IMR-90 (cell line): ENCODE data around the gene PPAN. TPM values are rescaled to one million over a fixed set of nuclear protein-coding genes. Genes with fewer than 3 reads are reported as not detected.
A peak's percentile ranks its signal among the peaks of the same experiment; 100 is the strongest.

Experiments used
- ATAC-seq: fragments of 200-7000 bp; cut with Tn5 transposase; 2 replicates; pipeline ENCODE4 v1.9.1; 2020; ENCODE audit warnings: low read depth, mild to moderate bottlenecking, moderate library complexity
- BruUV-seq: library from RNA; stranded (reverse); fragments of 400-500 nt; replicated peaks from 2 replicates; lab custom pipeline; 2021; lab: Mats Ljungman, UMichigan
- CTCF ChIA-PET: fragments of 300-600 bp; formaldehyde crosslinking; extraction: SDS; loops from one replicate; lab custom pipeline; 2021; ENCODE audit warnings: antibody characterized with exemption; lab: Yijun Ruan, JAX
- POLR2A ChIA-PET: fragments of 300-600 bp; sonication (Branson Sonifier 250); formaldehyde crosslinking; loops from one replicate; lab custom pipeline; 2022; ENCODE audit warnings: antibody characterized with exemption; ENCODE audit not compliant: unreplicated experiment; lab: Charles Lee
- DNase-seq: peaks from one replicate; pipeline ENCODE4 v3.0.0; 2013
- H2AFZ ChIP-seq: replicated peaks from 2 replicates; pipeline ENCODE3; 2013; ENCODE audit warnings: low read length, mild to moderate bottlenecking; ENCODE audit not compliant: poor library complexity
- H2AK5ac ChIP-seq: 2 replicates; pipeline ENCODE4 v1.6.1; 2013; ENCODE audit warnings: low read depth, low read length, inconsistent platforms
- H2AK9ac ChIP-seq: replicated peaks from 2 replicates; pipeline ENCODE3; 2013; ENCODE audit warnings: mild to moderate bottlenecking, low read depth, low read length, moderate library complexity; ENCODE audit not compliant: poor library complexity
- H2BK120ac ChIP-seq: 2 replicates; pipeline ENCODE4 v1.6.1; 2013; ENCODE audit warnings: low read depth, low read length, inconsistent platforms
- H2BK15ac ChIP-seq: 3 replicates; pipeline ENCODE4 v1.6.1; 2013; ENCODE audit warnings: low read depth, low read length, inconsistent platforms
- H2BK20ac ChIP-seq: 2 replicates; pipeline ENCODE4 v1.6.1; 2013; ENCODE audit warnings: low read depth, mild to moderate bottlenecking, inconsistent platforms, low read length, moderate library complexity
- H2BK5ac ChIP-seq: 2 replicates; pipeline ENCODE4 v1.6.1; 2013; ENCODE audit warnings: mild to moderate bottlenecking, low read depth, low read length, inconsistent platforms; ENCODE audit not compliant: poor library complexity, severe bottlenecking
- H3K14ac ChIP-seq: replicated peaks from 2 replicates; pipeline ENCODE4 v1.6.1; 2013; ENCODE audit warnings: low read depth, low read length, inconsistent platforms
- H3K18ac ChIP-seq: 2 replicates; pipeline ENCODE4 v1.6.1; 2013; ENCODE audit warnings: low read depth, low read length, control low read depth
- H3K23ac ChIP-seq: 2 replicates; pipeline ENCODE4 v1.6.1; 2013; ENCODE audit warnings: low read depth, low read length, inconsistent platforms
- H3K27ac ChIP-seq: 2 replicates; pipeline ENCODE4 v1.5.1; 2013; ENCODE audit warnings: mild to moderate bottlenecking, control low read depth, low read length; ENCODE audit not compliant: insufficient read depth
- H3K27me3 ChIP-seq: 2 replicates; pipeline ENCODE4 v1.6.1; 2013; ENCODE audit warnings: low read length; ENCODE audit not compliant: control insufficient read depth, insufficient read depth
- H3K36me3 ChIP-seq: 2 replicates; pipeline ENCODE4 v1.6.1; 2013; ENCODE audit warnings: low read length, mixed read lengths; ENCODE audit not compliant: control insufficient read depth, insufficient read depth
- H3K4ac ChIP-seq: 2 replicates; pipeline ENCODE4 v1.6.1; 2013; ENCODE audit warnings: low read depth, low read length, inconsistent platforms
- H3K4me1 ChIP-seq: 2 replicates; pipeline ENCODE4 v1.6.1; 2013; ENCODE audit warnings: low read length, mixed read lengths; ENCODE audit not compliant: control insufficient read depth, insufficient read depth
- H3K4me2 ChIP-seq: 2 replicates; pipeline ENCODE4 v1.6.1; 2013; ENCODE audit warnings: low read depth, mild to moderate bottlenecking, control low read depth, low read length, moderate library complexity
- H3K4me3 ChIP-seq: 2 replicates; pipeline ENCODE4 v1.5.1; 2013; ENCODE audit warnings: low read depth, mild to moderate bottlenecking, control low read depth, low read length, moderate library complexity; ENCODE audit not compliant: insufficient read depth
- H3K56ac ChIP-seq: 2 replicates; pipeline ENCODE4 v1.6.1; 2013; ENCODE audit warnings: low read length, inconsistent platforms; ENCODE audit not compliant: insufficient read depth; ENCODE audit errors: extremely low read depth
- H3K79me1 ChIP-seq, 2 experiments: 2 replicates each; pipeline ENCODE4 v1.6.1; 2013; ENCODE audit warnings: low read length in 2 of 2, inconsistent platforms in 1 of 2, low read depth in 1 of 2
- H3K9ac ChIP-seq: 2 replicates; pipeline ENCODE4 v1.6.1; 2013; ENCODE audit warnings: low read depth, low read length, control low read depth
- H3K9me1 ChIP-seq: 2 replicates; pipeline ENCODE4 v1.6.1; 2013; ENCODE audit warnings: low read length, inconsistent platforms; ENCODE audit not compliant: insufficient read depth
- H3K9me3 ChIP-seq: 2 replicates; pipeline ENCODE4 v1.6.1; 2013; ENCODE audit warnings: low read length; ENCODE audit not compliant: control insufficient read depth, insufficient read depth
- H4K20me1 ChIP-seq: 2 replicates; pipeline ENCODE4 v1.6.1; 2013; ENCODE audit warnings: low read length, inconsistent platforms; ENCODE audit not compliant: insufficient read depth
- H4K5ac ChIP-seq: 2 replicates; pipeline ENCODE4 v1.6.1; 2013; ENCODE audit warnings: mild to moderate bottlenecking, low read depth, low read length, control low read depth
- H4K8ac ChIP-seq, 2 experiments: 2 replicates each; pipeline ENCODE4 v1.6.1; 2013; ENCODE audit warnings: low read depth in 2 of 2, low read length in 2 of 2, control low read depth in 1 of 2, inconsistent platforms in 1 of 2
- H4K91ac ChIP-seq: 2 replicates; pipeline ENCODE4 v1.6.1; 2013; ENCODE audit warnings: low read depth, low read length, inconsistent platforms; ENCODE audit not compliant: insufficient read depth
- MXI1 ChIP-seq: IDR thresholded peaks from 2 replicates; pipeline ENCODE4 v1.6.1; 2012; ENCODE audit warnings: low read depth, mild to moderate bottlenecking, low read length, moderate library complexity, borderline replicate concordance
- NFE2L2 ChIP-seq: fragments of 150-350 bp; IDR thresholded peaks from 2 replicates; pipeline ENCODE4 v1.6.1; 2016; ENCODE audit warnings: low read depth, mild to moderate bottlenecking, low read length
- RAD21 ChIP-seq: IDR thresholded peaks from 2 replicates; pipeline ENCODE4 v1.6.1; 2012; ENCODE audit warnings: low read length, improper control_type of control experiment
- WGBS, 2 experiments: methylation state at CpG; one replicate each; pipeline versions ENCODE4 v1.1.5 to v1.1.7; 2013; ENCODE audit warnings: missing lambda C conversion rate in 2 of 2; ENCODE audit not compliant: insufficient read length in 1 of 2; ENCODE audit errors: extremely low coverage in 2 of 2; 5-methylcytosine and 5-hydroxymethylcytosine counted together
- dilution Hi-C: fragments of 300-500 bp; cut with HindIII; formaldehyde crosslinking; loops from one replicate; pipeline ENCODE4 v1.14.3; 2018; ENCODE audit warnings: low sequenced_read_pairs; ENCODE audit not compliant: unreplicated experiment
- in situ Hi-C: fragments of 300-500 bp; cut with MboI; formaldehyde crosslinking; loops from 3 replicates; pipeline ENCODE4 v1.14.3; 2019; ENCODE audit warnings: low sequenced_read_pairs, inconsistent platforms, mixed read lengths
- intact Hi-C: fragments of 100-400 bp; cut with micrococcal nuclease; formaldehyde crosslinking; loops from 2 replicates; pipeline ENCODE4 v1.10.0; 2022
- polyA plus RNA-seq, 3 experiments: library from polyadenylated mRNA; depleted of rRNA; stranded (reverse); fragments of >200 nt; gene quantifications; 2 replicates each; pipeline ENCODE4 v1.2.3, GENCODE V29; 2012; ENCODE audit warnings: low replicate concordance in 1 of 3
- total RNA-seq: library from RNA; depleted of rRNA; stranded (reverse); fragments of >200 nt; gene quantifications from 2 replicates; pipeline ENCODE4 v1.2.3, GENCODE V29; 2012
- TF ChIP-seq, protein P1 (sequence below): conservative IDR thresholded peaks from 2 replicates; pipeline ENCODE4 v1.5.1; 2012; ENCODE audit warnings: mild to moderate bottlenecking, low read depth, low read length, improper control_type of control experiment

PPAN gene
- total and polyA plus RNA-seq, 2 of the 4 experiments (the other 2 are of a cell fraction) = 24.0 to 41.6 TPM

DNA sequence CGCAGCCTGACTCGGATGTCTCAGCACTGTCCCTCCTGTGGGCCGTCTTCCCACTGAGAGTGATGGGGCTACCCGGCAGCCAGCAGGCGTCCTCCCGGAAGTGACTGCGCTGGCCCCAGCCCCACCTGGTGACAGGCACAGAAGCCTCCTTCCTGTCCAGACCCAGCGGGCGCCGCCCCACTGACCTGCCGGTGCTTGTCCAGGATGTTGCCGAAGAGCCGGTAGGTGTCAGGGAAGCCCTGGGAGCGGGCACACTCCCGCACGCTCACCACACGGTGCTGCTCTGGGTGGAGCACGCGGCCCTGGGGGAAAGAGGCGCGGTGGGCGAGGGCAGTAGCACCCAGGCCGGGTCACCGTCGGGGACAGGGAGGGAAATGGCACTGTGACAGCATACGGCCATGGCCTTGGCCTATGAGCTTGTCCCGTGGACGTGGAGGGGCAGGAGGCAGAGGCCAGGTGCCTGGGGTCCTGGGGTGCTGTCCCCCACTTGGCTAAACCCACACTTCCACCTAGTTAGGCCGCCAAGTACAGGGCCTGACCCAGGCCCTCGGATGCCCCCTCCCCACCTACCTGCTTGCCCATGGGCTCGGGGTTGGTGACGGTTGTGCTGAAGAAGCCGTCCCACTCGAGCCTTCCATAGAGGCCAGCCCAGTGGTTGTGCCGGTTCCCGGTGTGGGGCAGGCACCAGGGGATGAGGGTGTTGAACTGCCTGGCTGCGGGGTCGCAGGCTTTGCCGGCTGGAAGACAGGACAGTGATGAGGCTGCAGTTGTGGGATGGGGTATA, 29.6 kb downstream of the PPAN start:
- intact Hi-C loops = no loop called here
- Histone ChIP-seq H3K18ac (no peak overlapping the region), H3K56ac (no peak overlapping the region), H3K9ac (no peak overlapping the region), H4K91ac (no peak overlapping the region), H3K4me2 (no peak overlapping the region), H3K14ac (no peak overlapping the region), H3K9me1 (peaks cover 3% of the 10 kb centered on the region), H2AK9ac (peak overlapping the region; percentile 55), H3K79me1 (peaks cover under 1 to 6% of the 10 kb centered on the region in 2 experiments; a peak in 3 of 4 replicates), H3K9me3 (no peaks in the 10 kb centered on the region), H2BK5ac (no peak overlapping the region), H3K23ac (no peak overlapping the region), H3K4ac (no peak overlapping the region), H4K8ac (no peak overlapping the region), H2AK5ac (no peak overlapping the region), H3K4me3 (no peak overlapping the region), H3K36me3 (peaks cover 69% of the 10 kb centered on the region), H3K27ac (no peak overlapping the region), H3K4me1 (peaks cover 3% of the 10 kb centered on the region; the same call in 1 of the 2 replicates), H4K5ac (no peak overlapping the region), H2BK20ac (no peak overlapping the region), H2BK15ac (no peak overlapping the region), H2AFZ (no peak overlapping the region), H2BK120ac (no peak overlapping the region), H4K20me1 (no peaks in the 10 kb centered on the region; the same call in 1 of the 2 replicates), H3K27me3 (no peaks in the 10 kb centered on the region)
- BruUV-seq = no TSS peak
- no peak for DNase-seq
- WGBS, 2 experiments = 94% methylated on average over 17 of the region's 39 CpGs; no CpG with 5 or more reads in 1 of the 2 experiments
- ATAC-seq = no peak
- POLR2A ChIA-PET = no interaction called here
- no peak for TF ChIP-seq NFE2L2
- no peak for TF ChIP-seq RAD21
- no peak for TF ChIP-seq MXI1
- TF ChIP-seq, protein P1, sequence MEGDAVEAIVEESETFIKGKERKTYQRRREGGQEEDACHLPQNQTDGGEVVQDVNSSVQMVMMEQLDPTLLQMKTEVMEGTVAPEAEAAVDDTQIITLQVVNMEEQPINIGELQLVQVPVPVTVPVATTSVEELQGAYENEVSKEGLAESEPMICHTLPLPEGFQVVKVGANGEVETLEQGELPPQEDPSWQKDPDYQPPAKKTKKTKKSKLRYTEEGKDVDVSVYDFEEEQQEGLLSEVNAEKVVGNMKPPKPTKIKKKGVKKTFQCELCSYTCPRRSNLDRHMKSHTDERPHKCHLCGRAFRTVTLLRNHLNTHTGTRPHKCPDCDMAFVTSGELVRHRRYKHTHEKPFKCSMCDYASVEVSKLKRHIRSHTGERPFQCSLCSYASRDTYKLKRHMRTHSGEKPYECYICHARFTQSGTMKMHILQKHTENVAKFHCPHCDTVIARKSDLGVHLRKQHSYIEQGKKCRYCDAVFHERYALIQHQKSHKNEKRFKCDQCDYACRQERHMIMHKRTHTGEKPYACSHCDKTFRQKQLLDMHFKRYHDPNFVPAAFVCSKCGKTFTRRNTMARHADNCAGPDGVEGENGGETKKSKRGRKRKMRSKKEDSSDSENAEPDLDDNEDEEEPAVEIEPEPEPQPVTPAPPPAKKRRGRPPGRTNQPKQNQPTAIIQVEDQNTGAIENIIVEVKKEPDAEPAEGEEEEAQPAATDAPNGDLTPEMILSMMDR = no peak
- in situ Hi-C loops = no loop called here
- CTCF ChIA-PET = no interaction called here
- dilution Hi-C loops = no loop called here
